Measurements from ENCODE around the gene PIERCE2.
"Not testable (repeated sequence)": the region's sequence is repeated elsewhere in the genome, so short reads cannot be mapped to it uniquely, and the experiment has no call there.

PIERCE2 gene

DNA sequence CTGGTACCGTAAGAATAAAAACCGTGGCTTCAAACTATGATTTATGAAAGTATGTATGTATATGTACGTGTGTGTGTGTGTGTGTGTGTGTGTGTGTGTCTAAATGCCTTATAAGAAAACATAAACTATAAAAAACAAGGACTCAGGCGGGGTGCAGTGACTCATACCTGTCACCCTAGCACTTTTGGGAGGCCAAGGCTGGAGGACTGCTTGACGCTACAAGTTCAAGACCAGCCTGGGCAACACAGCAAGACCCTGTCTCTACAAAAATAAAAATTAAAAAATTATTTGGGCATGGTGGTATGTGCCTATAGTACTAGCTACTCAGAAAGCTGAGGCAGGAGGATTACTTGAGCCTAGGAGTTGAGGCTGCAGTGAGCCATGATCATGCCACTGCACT lies 29.2 kb upstream of the PIERCE2 start:
- no peak for DNase-seq (ENCODE audit: low read depth)
- no peak overlapping the region for H3K4me3 ChIP-seq (ENCODE audit: low read length)
- TF ChIP-seq, protein P1, sequence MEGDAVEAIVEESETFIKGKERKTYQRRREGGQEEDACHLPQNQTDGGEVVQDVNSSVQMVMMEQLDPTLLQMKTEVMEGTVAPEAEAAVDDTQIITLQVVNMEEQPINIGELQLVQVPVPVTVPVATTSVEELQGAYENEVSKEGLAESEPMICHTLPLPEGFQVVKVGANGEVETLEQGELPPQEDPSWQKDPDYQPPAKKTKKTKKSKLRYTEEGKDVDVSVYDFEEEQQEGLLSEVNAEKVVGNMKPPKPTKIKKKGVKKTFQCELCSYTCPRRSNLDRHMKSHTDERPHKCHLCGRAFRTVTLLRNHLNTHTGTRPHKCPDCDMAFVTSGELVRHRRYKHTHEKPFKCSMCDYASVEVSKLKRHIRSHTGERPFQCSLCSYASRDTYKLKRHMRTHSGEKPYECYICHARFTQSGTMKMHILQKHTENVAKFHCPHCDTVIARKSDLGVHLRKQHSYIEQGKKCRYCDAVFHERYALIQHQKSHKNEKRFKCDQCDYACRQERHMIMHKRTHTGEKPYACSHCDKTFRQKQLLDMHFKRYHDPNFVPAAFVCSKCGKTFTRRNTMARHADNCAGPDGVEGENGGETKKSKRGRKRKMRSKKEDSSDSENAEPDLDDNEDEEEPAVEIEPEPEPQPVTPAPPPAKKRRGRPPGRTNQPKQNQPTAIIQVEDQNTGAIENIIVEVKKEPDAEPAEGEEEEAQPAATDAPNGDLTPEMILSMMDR (conservative IDR thresholded peaks at IDR 0.05; ENCODE audit: low read depth, low read length), result no peak

DNA sequence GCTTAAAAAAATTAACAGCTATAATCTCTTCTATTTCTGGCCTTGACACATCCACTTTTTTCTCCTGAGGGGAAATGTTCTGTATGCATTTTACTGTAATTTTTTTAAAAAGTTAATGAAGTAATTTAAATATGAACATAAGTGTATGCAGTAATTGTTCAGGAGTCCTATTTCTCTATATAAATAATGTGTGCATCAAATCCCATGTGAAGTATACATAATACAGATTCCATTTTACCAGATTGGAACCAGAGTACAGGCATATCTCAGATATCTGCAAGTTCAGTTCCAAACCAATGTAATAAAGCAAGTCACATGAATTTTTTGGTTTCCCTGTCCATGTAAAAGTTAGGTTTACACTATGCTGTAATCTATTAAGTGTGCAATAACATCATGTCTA lies 26.7 kb upstream of the PIERCE2 start:
- H3K4me3 ChIP-seq (ENCODE audit: low read length), result no peak overlapping the region
- no peak for DNase-seq (ENCODE audit: low read depth)
- TF ChIP-seq, protein P1 (conservative IDR thresholded peaks at IDR 0.05; ENCODE audit: low read depth, low read length), result no peak

DNA sequence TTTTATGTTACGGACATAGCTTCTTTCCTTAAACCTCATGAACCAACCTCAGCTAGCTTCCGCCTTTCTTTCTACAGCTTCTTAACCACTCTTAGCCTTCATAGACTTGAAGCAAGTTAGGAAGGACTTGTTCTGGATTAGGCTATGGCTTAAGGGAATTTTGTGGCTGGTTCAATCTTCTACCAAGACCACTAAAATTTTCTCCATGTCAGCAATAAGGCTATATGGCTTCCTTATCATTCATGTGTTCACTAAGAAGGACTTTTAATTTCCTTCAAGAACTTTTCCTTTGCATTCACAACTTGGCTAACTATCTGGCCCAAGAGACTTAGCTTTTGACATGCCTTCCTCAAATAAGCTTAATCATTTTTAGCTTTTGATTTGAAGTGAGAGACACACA lies 24.6 kb upstream of the PIERCE2 start:
- TF ChIP-seq, protein P1 (conservative IDR thresholded peaks at IDR 0.05; ENCODE audit: low read depth, low read length), result no peak
- no peak overlapping the region for H3K4me3 ChIP-seq (ENCODE audit: low read length)
- DNase-seq (ENCODE audit: low read depth), result no peak

DNA sequence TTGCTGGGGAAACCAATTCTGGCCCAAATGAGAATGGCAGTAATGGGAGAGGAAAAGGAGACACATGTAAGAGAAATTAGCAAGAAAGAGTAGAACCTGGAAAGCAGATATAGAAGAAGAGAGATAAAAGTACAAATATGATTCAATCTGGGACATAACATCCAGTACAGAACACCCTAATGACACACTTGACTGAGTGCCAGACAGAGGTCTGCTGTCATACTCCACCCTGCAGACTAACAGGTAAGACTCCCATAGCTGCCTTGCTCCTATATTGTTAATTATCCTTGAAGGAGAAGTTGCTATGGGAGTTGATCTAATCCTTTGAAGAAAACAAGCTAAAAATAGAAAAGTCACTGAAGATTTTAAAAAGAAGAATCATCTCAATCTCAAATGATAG lies 21.3 kb upstream of the PIERCE2 start:
- TF ChIP-seq, protein P1 (conservative IDR thresholded peaks at IDR 0.05; ENCODE audit: low read depth, low read length), result no peak
- H3K4me3 ChIP-seq (ENCODE audit: low read length), result no peak overlapping the region
- no peak for DNase-seq (ENCODE audit: low read depth)

DNA sequence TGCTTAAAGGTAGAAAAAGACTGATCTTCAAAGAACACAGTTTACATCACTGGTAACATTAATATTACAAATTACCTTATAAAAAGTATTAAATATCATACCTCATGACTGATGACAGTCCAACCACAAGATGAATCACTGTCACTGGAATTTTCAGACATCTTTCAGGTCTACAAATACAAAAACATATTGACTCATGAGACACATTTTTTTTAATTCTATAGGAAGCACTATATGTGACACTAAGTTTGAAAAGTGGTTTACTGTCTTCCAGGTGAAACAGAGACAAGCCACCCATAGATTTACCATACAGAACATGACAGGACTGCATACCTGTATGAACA lies 19.1 kb upstream of the PIERCE2 start:
- no peak overlapping the region for H3K4me3 ChIP-seq (ENCODE audit: low read length)
- TF ChIP-seq, protein P1 (conservative IDR thresholded peaks at IDR 0.05; ENCODE audit: low read depth, low read length), result no peak
- no peak for DNase-seq (ENCODE audit: low read depth)

DNA sequence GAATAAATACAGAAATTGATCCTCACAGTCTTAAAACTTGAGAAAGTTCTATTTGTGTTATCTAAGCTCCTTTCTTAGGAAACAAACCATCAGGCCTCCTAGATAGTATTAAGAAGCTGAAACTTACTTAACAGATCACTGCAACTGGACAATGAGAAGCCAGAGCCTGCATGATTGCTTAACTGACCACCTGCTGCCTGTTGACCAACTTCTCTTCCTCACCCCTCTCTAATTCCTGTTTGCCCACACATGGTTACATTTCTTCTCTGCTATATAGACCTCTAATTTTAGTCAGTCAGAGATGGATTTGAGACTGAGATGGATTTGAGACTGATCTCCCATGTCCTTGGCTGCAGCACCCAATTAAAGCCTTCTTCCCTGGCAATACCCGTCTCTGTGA lies 13.6 kb upstream of the PIERCE2 start:
- TF ChIP-seq, protein P1 (conservative IDR thresholded peaks at IDR 0.05; ENCODE audit: low read depth, low read length), result no peak
- no peak overlapping the region for H3K4me3 ChIP-seq (ENCODE audit: low read length)
- DNase-seq (ENCODE audit: low read depth), result no peak

DNA sequence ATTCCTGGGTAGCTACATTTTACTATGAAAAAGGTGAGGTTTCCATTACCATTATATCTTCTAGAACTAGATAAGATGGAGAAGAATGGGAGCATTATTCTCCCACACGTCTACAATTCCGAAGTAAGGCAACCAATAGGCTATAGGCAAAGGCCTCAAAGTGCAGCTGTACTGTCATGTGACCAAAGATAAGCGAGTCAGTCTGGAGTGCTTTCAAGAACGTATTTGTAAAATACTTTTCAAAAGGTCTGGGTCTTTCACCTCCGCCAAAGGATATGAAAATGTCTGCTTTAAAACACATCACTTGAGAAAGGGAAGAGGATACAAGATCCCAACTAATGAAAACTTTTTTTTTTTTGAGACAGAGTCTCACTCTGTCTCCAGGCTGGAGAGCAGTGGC lies 10.1 kb upstream of the PIERCE2 start:
- DNase-seq (ENCODE audit: low read depth), result no peak
- H3K4me3 ChIP-seq (ENCODE audit: low read length), result no peak overlapping the region
- TF ChIP-seq, protein P1 (conservative IDR thresholded peaks at IDR 0.05; ENCODE audit: low read depth, low read length), result no peak

DNA sequence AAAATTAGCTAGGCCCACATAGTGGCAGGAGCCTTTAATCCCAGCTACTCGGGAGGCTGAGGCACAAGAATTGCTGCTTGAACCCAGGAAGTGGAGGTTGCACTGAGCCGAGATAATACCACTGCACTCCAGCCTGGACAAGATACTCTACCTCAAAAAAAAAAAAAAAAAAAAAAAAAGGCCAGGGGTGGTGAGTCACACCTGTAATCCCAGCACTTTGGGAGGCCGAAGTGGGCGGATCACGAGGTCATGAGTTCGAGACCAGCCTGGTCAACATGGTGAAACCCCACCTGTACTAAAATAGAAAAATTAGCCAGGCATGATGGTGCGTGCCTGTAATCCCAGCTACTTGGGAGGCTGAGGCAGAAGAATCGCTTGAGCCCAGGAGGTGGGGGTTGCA lies 8.2 kb upstream of the PIERCE2 start:
- H3K4me3 ChIP-seq (ENCODE audit: low read length); DNase-seq (ENCODE audit: low read depth): not testable (repeated sequence)

Measured in retinal pigment epithelial cell (primary cell).